ENCODE results near the gene COPG2. TPM values are rescaled to one million over a fixed set of nuclear protein-coding genes. Genes with fewer than 3 reads are reported as not detected.

COPG2 gene
- total and polyA plus RNA-seq, 2 of the 4 experiments (the other 2 are of a cell fraction) = 18.1 to 50.0 TPM

DNA sequence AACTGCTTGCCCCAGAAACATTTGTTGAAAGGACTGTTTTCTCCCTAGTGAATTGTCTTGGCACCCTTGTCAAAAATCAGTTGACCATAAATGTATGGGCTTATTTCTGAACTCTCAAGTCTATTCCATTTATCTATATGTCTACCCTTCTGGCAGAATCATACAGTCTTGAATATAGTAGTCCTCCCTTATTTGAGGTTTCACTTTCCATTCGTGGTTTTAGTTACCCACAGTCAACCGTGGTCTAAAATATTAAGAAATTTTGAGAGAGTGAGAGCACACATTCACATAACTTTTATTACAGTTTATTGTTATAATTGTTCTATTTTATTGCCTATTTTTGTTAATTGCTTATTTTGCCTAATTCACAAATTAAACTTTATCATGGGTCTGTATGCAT is 210.3 kb downstream of the COPG2 start:
- H2AK5ac ChIP-seq (ENCODE audit: low read depth, low read length) = no peak overlapping the region
- POLR2A ChIA-PET (ENCODE audit: unreplicated experiment) = no interaction called here
- no CpG with 5 or more reads among the region's 2 CpGs for WGBS, 2 experiments (ENCODE audit: extremely low coverage in 2 of 2, insufficient read length in 1 of 2)
- no peaks in the 10 kb centered on the region for H3K79me1 ChIP-seq (ENCODE audit: low read depth in 1 of 2, low read length in 2 of 2)
- no peak overlapping the region for H3K4me2 ChIP-seq (ENCODE audit: low read depth, low read length)
- H2BK20ac ChIP-seq (ENCODE audit: low read depth, low read length) = no peak overlapping the region
- no peak overlapping the region for H3K4ac ChIP-seq (ENCODE audit: low read depth, low read length)
- no TSS peak for BruUV-seq (replicated peaks)
- H2BK15ac ChIP-seq (ENCODE audit: low read depth, low read length) = no peak overlapping the region
- DNase-seq (no peak), ATAC-seq (ENCODE audit: low read depth) (no peak)
- no peaks in the 10 kb centered on the region for H4K20me1 ChIP-seq (ENCODE audit: insufficient read depth, low read length)
- no peak overlapping the region for H3K9ac ChIP-seq (ENCODE audit: low read depth, low read length)
- no peak overlapping the region for H3K27ac ChIP-seq (ENCODE audit: insufficient read depth, low read length)
- no peak overlapping the region for H4K5ac ChIP-seq (ENCODE audit: low read depth, low read length)
- H4K91ac ChIP-seq (ENCODE audit: insufficient read depth, low read depth, low read length) = no peak overlapping the region
- no peak overlapping the region for H3K23ac ChIP-seq (ENCODE audit: low read depth, low read length)
- H2BK120ac ChIP-seq (ENCODE audit: low read depth, low read length) = no peak overlapping the region
- H3K9me1 ChIP-seq (ENCODE audit: insufficient read depth, low read length) = no peaks in the 10 kb centered on the region
- CTCF ChIA-PET = no interaction called here
- H3K27me3 ChIP-seq (ENCODE audit: control insufficient read depth, insufficient read depth, low read length) = peaks cover 2% of the 10 kb centered on the region
- intact Hi-C loops (cut with micrococcal nuclease) = no loop called here
- no peak overlapping the region for H4K8ac ChIP-seq (ENCODE audit: low read depth in 2 of 2, low read length in 2 of 2)
- TF ChIP-seq RAD21 (IDR thresholded peaks at IDR 0.05; ENCODE audit: low read length) (no peak), CEBPB (IDR thresholded peaks at IDR 0.05; ENCODE audit: low read depth, low read length) (no peak), MAZ (IDR thresholded peaks at IDR 0.05; ENCODE audit: borderline replicate concordance, low read depth, low read length) (no peak), MXI1 (IDR thresholded peaks at IDR 0.05; ENCODE audit: borderline replicate concordance, low read depth, low read length) (no peak), SMC3 (IDR thresholded peaks at IDR 0.05; ENCODE audit: low read depth, low read length) (no peak)
- TF ChIP-seq, protein P1, sequence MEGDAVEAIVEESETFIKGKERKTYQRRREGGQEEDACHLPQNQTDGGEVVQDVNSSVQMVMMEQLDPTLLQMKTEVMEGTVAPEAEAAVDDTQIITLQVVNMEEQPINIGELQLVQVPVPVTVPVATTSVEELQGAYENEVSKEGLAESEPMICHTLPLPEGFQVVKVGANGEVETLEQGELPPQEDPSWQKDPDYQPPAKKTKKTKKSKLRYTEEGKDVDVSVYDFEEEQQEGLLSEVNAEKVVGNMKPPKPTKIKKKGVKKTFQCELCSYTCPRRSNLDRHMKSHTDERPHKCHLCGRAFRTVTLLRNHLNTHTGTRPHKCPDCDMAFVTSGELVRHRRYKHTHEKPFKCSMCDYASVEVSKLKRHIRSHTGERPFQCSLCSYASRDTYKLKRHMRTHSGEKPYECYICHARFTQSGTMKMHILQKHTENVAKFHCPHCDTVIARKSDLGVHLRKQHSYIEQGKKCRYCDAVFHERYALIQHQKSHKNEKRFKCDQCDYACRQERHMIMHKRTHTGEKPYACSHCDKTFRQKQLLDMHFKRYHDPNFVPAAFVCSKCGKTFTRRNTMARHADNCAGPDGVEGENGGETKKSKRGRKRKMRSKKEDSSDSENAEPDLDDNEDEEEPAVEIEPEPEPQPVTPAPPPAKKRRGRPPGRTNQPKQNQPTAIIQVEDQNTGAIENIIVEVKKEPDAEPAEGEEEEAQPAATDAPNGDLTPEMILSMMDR (conservative IDR thresholded peaks at IDR 0.05; ENCODE audit: low read depth, low read length) = no peak
- H3K14ac ChIP-seq (replicated peaks; ENCODE audit: low read depth, low read length) = no peak overlapping the region
- no peak overlapping the region for H3K4me3 ChIP-seq (ENCODE audit: insufficient read depth, low read depth, low read length)
- H2BK5ac ChIP-seq (ENCODE audit: low read depth, low read length, poor library complexity, severe bottlenecking) = no peak overlapping the region
- H3K18ac ChIP-seq (ENCODE audit: low read depth, low read length) = no peak overlapping the region
- H3K56ac ChIP-seq (ENCODE audit: extremely low read depth, insufficient read depth, low read length) = no peak overlapping the region
- no peaks in the 10 kb centered on the region for H3K36me3 ChIP-seq (ENCODE audit: control insufficient read depth, insufficient read depth, low read length)
- H2AK9ac ChIP-seq (replicated peaks; ENCODE audit: low read depth, low read length, poor library complexity) = no peak overlapping the region
- dilution Hi-C loops (cut with HindIII; ENCODE audit: low sequenced_read_pairs, unreplicated experiment) = no loop called here
- H3K4me1 ChIP-seq (ENCODE audit: control insufficient read depth, insufficient read depth, low read length) = no peaks in the 10 kb centered on the region
- no peak overlapping the region for H2AFZ ChIP-seq (replicated peaks; ENCODE audit: low read length, poor library complexity)
- H3K9me3 ChIP-seq (ENCODE audit: control insufficient read depth, insufficient read depth, low read length) = peaks cover 8% of the 10 kb centered on the region
- in situ Hi-C loops (cut with MboI; ENCODE audit: low sequenced_read_pairs) = no loop called here

Small RNA genes within 50 kb of the gene (microRNA-seq; reads per million reads assigned to microRNA genes)
- 0 to 6,101 reads per million in 2 experiments for gene MIR335 (ENCODE audit: insufficient read depth in 1 of 2, insufficient read length in 1 of 2, unreplicated experiment in 1 of 2)
- gene RF02148 (ENCODE audit: insufficient read depth, insufficient read length) = not detected
- not detected for gene RF02149 (ENCODE audit: insufficient read depth, insufficient read length)
- not detected for gene RF02150 (ENCODE audit: insufficient read depth, insufficient read length)
- 21.7 reads per million, percentile 57 among the genes with 10 or more reads in this experiment for gene RNA5SP246 (ENCODE audit: insufficient read depth, insufficient read length)

Small RNA genes within 50 kb of the gene (small RNA-seq; reads per million reads assigned to genes)
- gene MIR335 (0 reads per million in 5 experiments), gene RF02148 (0 reads per million in 5 experiments), gene RF02149 (0 reads per million in 5 experiments), gene RF02150 (0 reads per million in 5 experiments), gene RNA5SP246 (0.04 to 5.0 (median 0.51) reads per million in 5 experiments)

Other genes with a start within 250 kb of the COPG2 start
- 11.1 and 12.2 TPM in 2 replicates for gene CEP41, start 227.7 kb downstream of the COPG2 start, total RNA-seq (2012; rRNA removed)
- gene CEP41, start 227.7 kb downstream of the COPG2 start, polyA plus RNA-seq (2012; rRNA removed) = 18.8 and 21.9 TPM in 2 replicates
- gene MEST, start 176.7 kb downstream of the COPG2 start, total RNA-seq (2012; rRNA removed) = 231 and 317 TPM in 2 replicates
- gene MEST, start 176.7 kb downstream of the COPG2 start, polyA plus RNA-seq (2012; rRNA removed) = 167 and 219 TPM in 2 replicates
- not detected in 2 replicates for gene TSGA13, start 17.8 kb upstream of the COPG2 start, total RNA-seq (2012; rRNA removed)
- gene TSGA13, start 17.8 kb upstream of the COPG2 start, polyA plus RNA-seq (2012; rRNA removed) = not detected in 2 replicates
- not detected in 2 replicates for gene KLF14, start 65.5 kb upstream of the COPG2 start, total RNA-seq (2012; rRNA removed)
- 0.05 and 0.07 TPM in 2 replicates for gene KLF14, start 65.5 kb upstream of the COPG2 start, polyA plus RNA-seq (2012; rRNA removed)